HCT116 (cell line): ENCODE data around the gene RHEB. TPM values are rescaled to one million over a fixed set of nuclear protein-coding genes. Genes with fewer than 3 reads are reported as not detected.

ENCODE experiments used
- ATAC-seq: fragments of 200-7000 bp; cut with Tn5 transposase; 2 replicates; pipeline ENCODE4 v1.9.1; 2020; ENCODE audit warnings: mild to moderate bottlenecking, moderate library complexity
- BruUV-seq: library from RNA; stranded (reverse); fragments of 400-500 nt; replicated peaks from 2 replicates; lab custom pipeline; 2021; lab: Mats Ljungman, UMichigan
- CTCF ChIA-PET: fragments of 300-600 bp; sonication (Branson Sonifier 250); formaldehyde crosslinking; loops from one replicate; lab custom pipeline; 2021; ENCODE audit warnings: antibody characterized with exemption; lab: Charles Lee
- POLR2A ChIA-PET: fragments of 300-600, 350-600 bp; sonication (Branson Sonifier 250); formaldehyde crosslinking; loops from one replicate; lab custom pipeline; 2021; ENCODE audit warnings: antibody characterized with exemption; lab: Charles Lee
- RAD21 ChIA-PET, 2 experiments: fragments of 300-600 bp; sonication (Branson Sonifier 250); formaldehyde crosslinking; loops; one replicate each; lab custom pipeline; 2023; ENCODE audit warnings: low total read pairs in 2 of 2; ENCODE audit not compliant: uncharacterized antibody in 2 of 2, unreplicated experiment in 2 of 2, low non-redundant PET in 1 of 2; lab: Charles Lee
- DNase-seq: peaks from one replicate; pipeline ENCODE4 v3.0.0-alpha.2; 2010; ENCODE audit warnings: low read depth, low spot score
- H2AFZ ChIP-seq: fragments of 200-600 bp; shearing (Covaris generic), sonication (generic); 2 replicates; pipeline ENCODE4 v1.6.1; 2017; ENCODE audit warnings: low read depth, mixed run types, mixed read lengths, antibody characterized with exemption, low read length; ENCODE audit not compliant: poor library complexity, severe bottlenecking
- H3K27ac ChIP-seq: 2 replicates; pipeline ENCODE4 v1.5.1; 2012; ENCODE audit warnings: low read depth, low read length
- H3K27me3 ChIP-seq: fragments of 200-600 bp; sonication (generic); 2 replicates; pipeline ENCODE4 v1.6.1; 2016; ENCODE audit warnings: mixed run types, low read length, mixed read lengths; ENCODE audit not compliant: insufficient read depth
- H3K36me3 ChIP-seq, 2 experiments: fragments of 200-500 bp in 1 of 2; fragments of 200-600 bp in 1 of 2; sonication (Bioruptor generic) in 1 of 2; sonication (generic) in 1 of 2; 2 replicates each; pipeline versions ENCODE4 v1.5.1 to v1.6.1; 2014 to 2016; ENCODE audit warnings: low read length in 2 of 2, inconsistent platforms in 1 of 2, mixed read lengths in 1 of 2, mixed run types in 1 of 2; ENCODE audit not compliant: insufficient read depth in 2 of 2, control insufficient read depth in 1 of 2
- H3K4me1 ChIP-seq, 2 experiments: fragments of 200-600 bp in 1 of 2; sonication (generic) in 1 of 2; 2 replicates each; pipeline versions ENCODE4 v1.5.1 to v1.6.1; 2012 to 2017; ENCODE audit warnings: low read length in 2 of 2, inconsistent platforms in 1 of 2, mild to moderate bottlenecking in 1 of 2, mixed read lengths in 1 of 2, mixed run types in 1 of 2, moderate library complexity in 1 of 2; ENCODE audit not compliant: insufficient read depth in 2 of 2, control insufficient read depth in 1 of 2
- H3K4me2 ChIP-seq: fragments of 200-600 bp; sonication (generic); 2 replicates; pipeline ENCODE4 v1.6.1; 2017; ENCODE audit warnings: mixed run types, low read length, mixed read lengths
- H3K4me3 ChIP-seq, 2 experiments: fragments of 200-600 bp in 1 of 2; sonication (generic) in 1 of 2; replicated peaks in 1 of 2; 2 replicates each; pipeline ENCODE4 v1.5.1; 2011 to 2016; ENCODE audit warnings: low read length in 2 of 2, control low read depth in 1 of 2, low read depth in 1 of 2, mild to moderate bottlenecking in 1 of 2, mixed read lengths in 1 of 2, mixed run types in 1 of 2
- H3K79me2 ChIP-seq: fragments of 200-600 bp; sonication (generic); 2 replicates; pipeline ENCODE4 v1.6.1; 2017; ENCODE audit warnings: mild to moderate bottlenecking, mixed run types, low read length, moderate library complexity, mixed read lengths; ENCODE audit not compliant: insufficient read depth
- H3K9ac ChIP-seq: fragments of 200-600 bp; sonication (generic); 2 replicates; pipeline ENCODE4 v1.6.1; 2016; ENCODE audit warnings: low read length, mixed read lengths
- H3K9me2 ChIP-seq: fragments of 200-600 bp; sonication (generic), shearing (Covaris generic); 2 replicates; pipeline ENCODE4 v1.6.1; 2017; ENCODE audit warnings: mixed run types, mild to moderate bottlenecking, moderate library complexity; ENCODE audit not compliant: insufficient read depth
- H3K9me3 ChIP-seq, 2 experiments: fragments of 200-500 bp in 1 of 2; fragments of 200-600 bp in 1 of 2; sonication (Bioruptor generic) in 1 of 2; sonication (generic) in 1 of 2; 2 replicates each; pipeline ENCODE4 v1.6.1; 2014 to 2017; ENCODE audit warnings: low read length in 2 of 2, mixed read lengths in 2 of 2, inconsistent platforms in 1 of 2, low read depth in 1 of 2, mild to moderate bottlenecking in 1 of 2, mixed run types in 1 of 2, moderate library complexity in 1 of 2; ENCODE audit not compliant: control insufficient read depth in 1 of 2, insufficient read depth in 1 of 2
- H4K20me1 ChIP-seq: fragments of 200-600 bp; sonication (generic), shearing (Covaris generic); 2 replicates; pipeline ENCODE4 v1.6.1; 2017; ENCODE audit warnings: mixed run types, mild to moderate bottlenecking, moderate library complexity; ENCODE audit not compliant: insufficient read depth
- CEBPB ChIP-seq: IDR thresholded peaks from 2 replicates; pipeline ENCODE4 v1.6.1; 2012; ENCODE audit warnings: low read depth
- EGR1 ChIP-seq: IDR thresholded peaks from 2 replicates; pipeline ENCODE4 v1.6.1; 2012; ENCODE audit warnings: low read depth
- EZH2 ChIP-seq: fragments of 200-600 bp; sonication (generic); IDR thresholded peaks from 2 replicates; pipeline ENCODE4 v1.6.1; 2017; ENCODE audit warnings: antibody characterized with exemption, mixed run types
- FOSL1 ChIP-seq: IDR thresholded peaks from 2 replicates; pipeline ENCODE4 v1.6.1; 2012; ENCODE audit warnings: low read depth
- POLR2AphosphoS5 ChIP-seq: IDR thresholded peaks from 2 replicates; pipeline ENCODE4 v1.6.1; 2011; ENCODE audit warnings: mild to moderate bottlenecking, low read depth, low read length, moderate library complexity
- RAD21 ChIP-seq: IDR thresholded peaks from 2 replicates; pipeline ENCODE4 v1.6.1; 2012; ENCODE audit warnings: low read depth, mild to moderate bottlenecking
- TCF7L2 ChIP-seq: IDR thresholded peaks from 2 replicates; pipeline ENCODE4 v1.7.0; 2011; ENCODE audit warnings: borderline replicate concordance, inconsistent platforms; ENCODE audit not compliant: insufficient read depth, insufficient read length; ENCODE audit errors: extremely low read depth
- YY1 ChIP-seq: IDR thresholded peaks from 2 replicates; pipeline ENCODE4 v1.6.1; 2011; ENCODE audit warnings: low read length, low read depth, moderate library complexity, mild to moderate bottlenecking; ENCODE audit not compliant: insufficient replicate concordance; ENCODE audit errors: extremely low read depth
- ZFX ChIP-seq: fragments of 450-650 bp; IDR thresholded peaks from 2 replicates; pipeline ENCODE4 v1.6.1; 2017
- ZNF274 ChIP-seq: fragments of 200-500 bp; sonication (Bioruptor generic); IDR thresholded peaks from 2 replicates; pipeline ENCODE4 v1.6.1; 2014; ENCODE audit warnings: mild to moderate bottlenecking, low read depth, low read length, inconsistent platforms
- intact Hi-C: fragments of 100-400 bp; cut with micrococcal nuclease; formaldehyde crosslinking; loops from 2 replicates; pipeline ENCODE4 v1.10.0; 2022
- total RNA-seq: library from RNA; stranded (reverse); gene quantifications from one replicate; pipeline ENCODE4 v1.2.1, GENCODE V29; 2021; ENCODE audit not compliant: unreplicated experiment
- TF ChIP-seq, protein P1 (sequence below): IDR thresholded peaks from 2 replicates; pipeline ENCODE4 v1.6.1; 2012
- TF ChIP-seq, protein P2 (sequence below), 3 experiments: fragments of 200-600 bp in 1 of 3; sonication (generic) in 1 of 3; IDR thresholded peaks in 2 of 3; conservative IDR thresholded peaks in 1 of 3; 2 replicates each; pipeline ENCODE4 v1.5.1; 2012 to 2017; ENCODE audit warnings: low read depth in 2 of 3, low read length in 2 of 3, antibody characterized with exemption in 1 of 3, borderline replicate concordance in 1 of 3, control low read depth in 1 of 3, mild to moderate bottlenecking in 1 of 3, mixed read lengths in 1 of 3, mixed run types in 1 of 3, moderate library complexity in 1 of 3; ENCODE audit not compliant: insufficient read depth in 1 of 3

The RHEB gene
- total RNA-seq, 1 experiment from 2014 or later: 114 TPM

- H3K27ac ChIP-seq: no peak overlapping the region
Observed at GRCh38 chr7:151490456-151491105, 29.1 kb downstream of the RHEB start.

More at GRCh38 chr7:151490456-151491105, 29.1 kb downstream of the RHEB start:
- Histone ChIP-seq H3K9me3 (no peaks in the 10 kb centered on the region), H2AFZ (no peak overlapping the region), H3K27me3 (no peaks in the 10 kb centered on the region), H3K9ac (no peak overlapping the region), H3K79me2 (peaks cover 100% of the 10 kb centered on the region), H4K20me1 (peaks cover 10% of the 10 kb centered on the region; the same call in 1 of the 2 replicates), H3K36me3 (peaks cover 24 to 35% of the 10 kb centered on the region in 2 experiments), H3K9me2 (no peaks in the 10 kb centered on the region), H3K4me1 (peaks cover 30 to 58% of the 10 kb centered on the region in 2 experiments), H3K4me3 (no peak overlapping the region), H3K4me2 (no peak overlapping the region)
- DNase-seq (no peak), ATAC-seq (no peak)
- CTCF ChIA-PET: interaction anchor here (1.2 kb wide), 1 partner anchor 15 kb away, joined by 4 read pairs; no protein-coding TSS in a partner anchor
- POLR2A ChIA-PET: interaction anchor here (0.7 kb wide), 1 partner anchor 200 kb away, joined by 3 read pairs; no protein-coding TSS in a partner anchor
- intact Hi-C loops: no loop called here
- BruUV-seq: no TSS peak
- RAD21 ChIA-PET: no interaction called here
- TF ChIP-seq CEBPB: no peak
- TF ChIP-seq, protein P1, sequence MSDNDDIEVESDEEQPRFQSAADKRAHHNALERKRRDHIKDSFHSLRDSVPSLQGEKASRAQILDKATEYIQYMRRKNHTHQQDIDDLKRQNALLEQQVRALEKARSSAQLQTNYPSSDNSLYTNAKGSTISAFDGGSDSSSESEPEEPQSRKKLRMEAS: no peak
- TF ChIP-seq RAD21: no peak
- TF ChIP-seq ZFX: no peak
- TF ChIP-seq EZH2: no peak
- TF ChIP-seq TCF7L2: no peak
- TF ChIP-seq, protein P2, sequence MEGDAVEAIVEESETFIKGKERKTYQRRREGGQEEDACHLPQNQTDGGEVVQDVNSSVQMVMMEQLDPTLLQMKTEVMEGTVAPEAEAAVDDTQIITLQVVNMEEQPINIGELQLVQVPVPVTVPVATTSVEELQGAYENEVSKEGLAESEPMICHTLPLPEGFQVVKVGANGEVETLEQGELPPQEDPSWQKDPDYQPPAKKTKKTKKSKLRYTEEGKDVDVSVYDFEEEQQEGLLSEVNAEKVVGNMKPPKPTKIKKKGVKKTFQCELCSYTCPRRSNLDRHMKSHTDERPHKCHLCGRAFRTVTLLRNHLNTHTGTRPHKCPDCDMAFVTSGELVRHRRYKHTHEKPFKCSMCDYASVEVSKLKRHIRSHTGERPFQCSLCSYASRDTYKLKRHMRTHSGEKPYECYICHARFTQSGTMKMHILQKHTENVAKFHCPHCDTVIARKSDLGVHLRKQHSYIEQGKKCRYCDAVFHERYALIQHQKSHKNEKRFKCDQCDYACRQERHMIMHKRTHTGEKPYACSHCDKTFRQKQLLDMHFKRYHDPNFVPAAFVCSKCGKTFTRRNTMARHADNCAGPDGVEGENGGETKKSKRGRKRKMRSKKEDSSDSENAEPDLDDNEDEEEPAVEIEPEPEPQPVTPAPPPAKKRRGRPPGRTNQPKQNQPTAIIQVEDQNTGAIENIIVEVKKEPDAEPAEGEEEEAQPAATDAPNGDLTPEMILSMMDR (IDR thresholded peaks at IDR 0.05 in 2 of 3, conservative IDR thresholded peaks at IDR 0.05 in 1 of 3; ENCODE audit: borderline replicate concordance in 1 of 3, insufficient read depth in 1 of 3, low read depth in 2 of 3, low read length in 2 of 3): no peak
- no peak for TF ChIP-seq FOSL1
- no peak for TF ChIP-seq POLR2AphosphoS5
- TF ChIP-seq ZNF274: no peak
- TF ChIP-seq EGR1: no peak
- no peak for TF ChIP-seq YY1
